Panc1 (cell line): Measurements from ENCODE around the gene SEZ6L. TPM values are rescaled to one million over a fixed set of nuclear protein-coding genes. Genes with fewer than 3 reads are reported as not detected.
"Not testable (repeated sequence)": the region's sequence is repeated elsewhere in the genome, so short reads cannot be mapped to it uniquely, and the experiment has no call there.

ENCODE experiments used
- ATAC-seq: fragments of 200-7000 bp; cut with Tn5 transposase; 2 replicates; pipeline ENCODE4 v1.9.1; 2020; ENCODE audit warnings: mild to moderate bottlenecking, moderate library complexity
- BruUV-seq: library from RNA; stranded (reverse); fragments of 400-500 nt; replicated peaks from 2 replicates; lab custom pipeline; 2021; lab: Mats Ljungman, UMichigan
- CTCF ChIA-PET: fragments of 300-600 bp; sonication (Branson Sonifier 250); formaldehyde crosslinking; loops from one replicate; lab custom pipeline; 2022; ENCODE audit warnings: antibody characterized with exemption; lab: Charles Lee
- POLR2A ChIA-PET: fragments of 300-600 bp; sonication (Branson Sonifier 250); formaldehyde crosslinking; loops from one replicate; lab custom pipeline; 2022; ENCODE audit warnings: antibody characterized with exemption; lab: Charles Lee
- DNase-seq: peaks from one replicate; pipeline ENCODE4 v3.0.0-alpha.2; 2010; ENCODE audit warnings: low read depth, low spot score
- H3K27ac ChIP-seq: 2 replicates; pipeline ENCODE4 v1.5.1; 2011; ENCODE audit warnings: mild to moderate bottlenecking, low read length, inconsistent platforms
- H3K27me3 ChIP-seq: fragments of 200-500 bp; sonication (Bioruptor generic); 2 replicates; pipeline ENCODE4 v1.6.0; 2014; ENCODE audit warnings: low read length, inconsistent platforms; ENCODE audit not compliant: control insufficient read depth, insufficient read depth
- H3K36me3 ChIP-seq: fragments of 200-500 bp; sonication (Bioruptor generic); 2 replicates; pipeline ENCODE4 v1.5.1; 2014; ENCODE audit warnings: inconsistent platforms, mild to moderate bottlenecking, low read length, moderate library complexity; ENCODE audit not compliant: control insufficient read depth, insufficient read depth
- H3K4me1 ChIP-seq: 2 replicates; pipeline ENCODE4 v1.5.1; 2011; ENCODE audit warnings: inconsistent platforms, mild to moderate bottlenecking, low read length, moderate library complexity; ENCODE audit not compliant: control insufficient read depth, insufficient read depth
- H3K4me3 ChIP-seq, 2 experiments: 2 replicates each; pipeline ENCODE4 v1.5.1; 2011 to 2012; ENCODE audit warnings: low read depth in 2 of 2, low read length in 2 of 2, mild to moderate bottlenecking in 2 of 2, inconsistent platforms in 1 of 2, moderate library complexity in 1 of 2
- H3K9me3 ChIP-seq: fragments of 200-500 bp; sonication (Bioruptor generic); 2 replicates; pipeline ENCODE4 v1.5.1; 2014; ENCODE audit warnings: low read depth, mild to moderate bottlenecking, inconsistent platforms, low read length, moderate library complexity; ENCODE audit not compliant: control insufficient read depth, insufficient read depth
- CTCF ChIP-seq: fragments of 450-650 bp; IDR thresholded peaks from 2 replicates; pipeline ENCODE4 v1.5.1; 2017; ENCODE audit warnings: mild to moderate bottlenecking
- POLR2AphosphoS5 ChIP-seq: IDR thresholded peaks from 2 replicates; pipeline ENCODE4 v1.6.1; 2012; ENCODE audit warnings: mild to moderate bottlenecking, low read depth, low read length, moderate library complexity
- REST ChIP-seq, 2 experiments: IDR thresholded peaks; 2 replicates each; pipeline ENCODE4 v1.6.1; 2011 to 2012; ENCODE audit warnings: low read depth in 2 of 2, control low read depth in 1 of 2, low read length in 1 of 2, mild to moderate bottlenecking in 1 of 2, moderate library complexity in 1 of 2; ENCODE audit not compliant: insufficient read depth in 1 of 2
- SIN3A ChIP-seq: IDR thresholded peaks from 2 replicates; pipeline ENCODE4 v1.6.1; 2012; ENCODE audit warnings: low read depth, mild to moderate bottlenecking, low read length, moderate library complexity, borderline replicate concordance; ENCODE audit not compliant: insufficient read depth
- TCF7L2 ChIP-seq: IDR thresholded peaks from 2 replicates; pipeline ENCODE4 v1.6.1; 2011; ENCODE audit warnings: mild to moderate bottlenecking, low read depth, low read length, inconsistent platforms
- in situ Hi-C: cut with HindIII; loops from 2 replicates; pipeline ENCODE4 v1.10.0; 2016; ENCODE audit warnings: low sequenced_read_pairs, low pct_unique_long_range_greater_than_20kb
- intact Hi-C: fragments of 100-400 bp; cut with micrococcal nuclease; formaldehyde crosslinking; loops from one replicate; pipeline ENCODE4 v1.10.0; 2022; ENCODE audit not compliant: unreplicated experiment
- total RNA-seq: library from RNA; stranded (reverse); gene quantifications from one replicate; pipeline ENCODE4 v1.2.1, GENCODE V29; 2021; ENCODE audit not compliant: unreplicated experiment

The SEZ6L gene
- total RNA-seq, 1 experiment from 2014 or later = not detected

- in situ Hi-C loops = no loop called here
- ChIA-PET CTCF (no interaction called here), POLR2A (no interaction called here)
- ATAC-seq (no peak), DNase-seq (no peak)
- Histone ChIP-seq H3K27me3 (0 out of 2 replicates have a peak, but pooled peaks cover 6% of the 10 kb centered on the region), H3K27ac (no peak overlapping the region), H3K9me3 (no peaks in the 10 kb centered on the region), H3K4me3 (no peak overlapping the region), H3K4me1 (no peaks in the 10 kb centered on the region), H3K36me3 (no peaks in the 10 kb centered on the region)
- TF ChIP-seq SIN3A = no peak
- TF ChIP-seq REST (IDR thresholded peaks at IDR 0.05; ENCODE audit: insufficient read depth in 1 of 2, low read depth in 2 of 2, low read length in 1 of 2) = no peak
- no peak for TF ChIP-seq TCF7L2
- TF ChIP-seq CTCF = no peak
- TF ChIP-seq POLR2AphosphoS5 = no peak
- no TSS peak for BruUV-seq
- intact Hi-C loops = no loop called here
Observed at GRCh38 chr22:26406118-26406517, 236.9 kb downstream of the SEZ6L start.

DNA sequence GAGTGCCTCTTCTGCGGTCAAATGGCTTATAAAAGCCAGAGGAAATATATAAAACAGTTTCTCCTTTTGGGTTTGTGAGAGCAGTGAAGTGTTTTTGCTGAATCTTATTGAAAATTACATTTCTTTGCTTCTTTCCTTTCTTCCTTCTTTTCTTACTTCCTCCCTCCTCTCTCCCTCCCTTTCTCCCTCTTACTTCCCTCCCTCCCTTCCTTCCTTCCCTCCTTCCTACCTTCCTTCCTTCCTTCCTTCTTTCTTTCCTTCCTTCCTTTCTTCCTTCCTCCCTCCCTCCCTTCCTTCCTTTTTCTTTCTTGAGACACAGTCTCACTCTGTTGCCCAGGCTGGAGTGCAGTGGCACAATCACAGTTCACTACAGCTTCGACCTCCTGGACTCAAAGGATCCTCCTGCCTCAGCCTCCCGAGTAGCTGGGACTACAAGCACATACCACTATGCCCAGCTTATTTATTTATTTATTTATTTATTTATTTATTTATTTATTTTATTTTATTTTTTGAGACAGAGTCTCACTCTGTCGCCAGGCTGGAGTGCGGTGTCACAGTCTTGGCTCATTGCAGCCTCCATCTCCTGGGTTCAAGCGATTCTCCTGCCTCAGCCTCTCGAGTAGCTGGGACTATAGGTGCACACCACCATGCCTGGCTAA, 239.4 kb downstream of the SEZ6L start:
- intact Hi-C loops, H3K27me3 ChIP-seq, ATAC-seq, H3K4me1 ChIP-seq, H3K36me3 ChIP-seq, DNase-seq, H3K9me3 ChIP-seq, H3K4me3 ChIP-seq, BruUV-seq, in situ Hi-C loops, H3K27ac ChIP-seq, CTCF ChIA-PET, POLR2A ChIA-PET: not testable (repeated sequence)

- ATAC-seq = no peak
- intact Hi-C loops = no loop called here
- no peak for TF ChIP-seq POLR2AphosphoS5
- no TSS peak for BruUV-seq
- no peaks in the 10 kb centered on the region for H3K9me3 ChIP-seq
- H3K4me3 ChIP-seq = no peak overlapping the region
- H3K27ac ChIP-seq = no peak overlapping the region
- H3K27me3 ChIP-seq = peaks cover 8% of the 10 kb centered on the region; the same call in 1 of the 2 replicates
- DNase-seq = no peak
- in situ Hi-C loops = no loop called here
- POLR2A ChIA-PET = no interaction called here
- CTCF ChIA-PET = no interaction called here
- H3K36me3 ChIP-seq = no peaks in the 10 kb centered on the region
- no peaks in the 10 kb centered on the region for H3K4me1 ChIP-seq
Observed at GRCh38 chr22:26409719-26410335, 240.6 kb downstream of the SEZ6L start.
